IPS-18c (cell line): ENCODE data around the gene ABCC9.

Source experiments
- H3K4me3 ChIP-seq: 2 replicates; pipeline ENCODE4 v1.7.0; 2013; ENCODE audit warnings: low read depth, mild to moderate bottlenecking, low read length, moderate library complexity; ENCODE audit not compliant: insufficient read depth
- H3K9me3 ChIP-seq: one replicate; pipeline ENCODE4 v1.6.1; 2013; ENCODE audit warnings: mild to moderate bottlenecking, low read length, moderate library complexity; ENCODE audit not compliant: control insufficient read depth, insufficient read depth

The ABCC9 gene

DNA sequence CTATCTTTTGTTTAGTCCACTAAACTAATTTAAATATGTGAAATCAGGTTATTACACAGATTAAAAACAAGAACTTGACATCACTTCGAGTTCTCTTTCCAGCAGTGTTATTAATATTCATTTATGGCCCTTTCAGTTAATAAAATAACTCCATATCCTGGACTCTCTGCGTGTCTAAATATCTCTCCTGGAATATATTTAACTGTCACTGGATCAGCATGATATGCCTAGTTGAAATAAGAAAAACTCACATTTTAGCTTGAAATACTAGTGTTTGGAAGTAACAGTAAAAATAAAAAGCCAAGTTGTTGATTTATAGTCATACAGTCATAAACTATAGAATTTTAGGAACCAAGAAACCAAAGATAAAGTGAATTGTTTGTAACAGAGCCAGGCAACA, 45.6 kb downstream of the ABCC9 start:
- Histone ChIP-seq H3K9me3 (no peaks in the 10 kb centered on the region), H3K4me3 (no peak overlapping the region)

GRCh38 chr12:21894792-21895595, 46.2 kb downstream of the ABCC9 start:
- H3K9me3 ChIP-seq = no peaks in the 10 kb centered on the region
- no peak overlapping the region for H3K4me3 ChIP-seq

DNA sequence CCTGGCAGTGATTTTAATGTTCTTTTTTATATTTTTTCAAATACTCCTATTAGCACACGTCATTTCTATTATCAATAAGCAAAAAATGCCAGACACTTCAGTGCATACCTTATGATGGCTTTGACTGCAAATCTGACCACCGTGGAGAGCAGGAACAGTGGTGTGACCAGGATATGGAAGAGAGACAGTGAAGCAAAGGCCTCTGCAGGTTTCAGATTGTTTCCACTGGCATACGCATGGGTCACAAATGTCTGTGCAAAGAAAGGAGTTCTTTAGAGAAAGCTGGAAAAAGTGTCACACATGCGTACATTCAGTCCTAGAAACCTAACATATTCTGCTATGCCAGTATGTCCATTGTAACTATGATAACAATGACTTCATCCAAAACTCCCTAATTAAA, 47.3 kb downstream of the ABCC9 start:
- Histone ChIP-seq H3K4me3 (no peak overlapping the region), H3K9me3 (no peaks in the 10 kb centered on the region)

GRCh38 chr12:21892341-21892740, 48.9 kb downstream of the ABCC9 start:
- Histone ChIP-seq H3K9me3 (no peaks in the 10 kb centered on the region), H3K4me3 (no peak overlapping the region)

DNA sequence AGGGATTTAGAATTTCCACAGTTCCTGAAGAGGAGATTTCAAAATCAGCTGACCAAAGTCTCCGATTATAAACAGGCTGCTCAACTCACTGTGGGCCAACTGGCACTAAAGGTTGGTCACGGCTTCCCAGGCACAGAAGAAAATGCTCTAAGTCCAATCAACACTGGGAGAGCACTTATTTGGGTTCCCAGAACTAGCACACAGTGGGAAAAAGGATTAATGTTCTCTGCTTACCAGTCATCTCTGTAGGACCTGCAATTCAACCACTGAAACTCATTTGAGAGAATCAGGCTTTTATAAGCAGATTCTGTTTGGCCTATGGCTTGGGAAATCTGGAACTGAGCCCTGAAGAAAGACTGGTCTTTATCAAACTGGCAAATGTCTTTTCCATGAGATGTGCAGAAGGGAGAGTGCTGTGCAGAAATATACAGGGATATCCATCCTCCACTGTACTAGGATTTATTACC, 49.4 kb downstream of the ABCC9 start:
- H3K9me3 ChIP-seq = no peaks in the 10 kb centered on the region
- no peak overlapping the region for H3K4me3 ChIP-seq

- H3K4me3 ChIP-seq = no peak overlapping the region
- H3K9me3 ChIP-seq = no peaks in the 10 kb centered on the region
Observed at GRCh38 chr12:21888276-21888863, 52.9 kb downstream of the ABCC9 start.

DNA sequence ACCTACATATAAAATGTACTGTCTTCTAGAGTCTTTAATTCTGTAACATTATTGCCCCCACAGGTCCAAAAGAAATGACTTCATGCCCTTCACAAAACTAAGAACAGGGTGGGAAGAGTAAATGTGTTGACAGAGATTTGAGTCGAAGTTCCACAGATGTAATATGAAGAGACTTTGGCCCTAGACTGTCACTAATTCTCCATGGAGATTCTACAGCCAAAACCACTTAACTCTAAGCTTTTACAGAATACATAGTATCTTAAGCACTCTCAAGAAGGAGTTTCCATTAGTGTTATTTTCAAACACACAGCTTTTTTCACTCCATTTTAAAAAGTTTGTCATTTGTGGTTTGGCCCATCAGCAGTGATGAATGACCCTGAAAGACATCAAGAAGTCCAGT, 56.3 kb downstream of the ABCC9 start:
- H3K4me3 ChIP-seq = no peak overlapping the region
- no peaks in the 10 kb centered on the region for H3K9me3 ChIP-seq

DNA sequence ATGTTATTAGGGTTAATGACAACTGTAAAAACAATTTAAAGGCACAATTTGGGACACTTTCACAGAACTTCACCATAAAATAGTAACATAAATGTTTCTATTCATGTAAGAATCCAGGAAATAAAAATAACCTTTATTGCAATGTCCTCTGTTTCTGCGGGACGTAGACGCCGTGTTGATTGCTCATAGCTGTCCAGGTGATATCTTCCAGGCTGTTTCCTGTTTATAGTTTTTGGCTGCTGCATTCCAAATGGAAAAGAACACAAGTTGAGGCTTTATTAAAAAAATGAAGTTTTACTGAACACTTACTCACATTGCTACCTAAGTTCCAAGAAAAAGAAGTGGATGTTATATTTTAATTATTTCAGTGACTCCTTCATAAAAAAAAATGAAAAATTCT, 58.6 kb downstream of the ABCC9 start:
- no peak overlapping the region for H3K4me3 ChIP-seq
- H3K9me3 ChIP-seq = no peaks in the 10 kb centered on the region

DNA sequence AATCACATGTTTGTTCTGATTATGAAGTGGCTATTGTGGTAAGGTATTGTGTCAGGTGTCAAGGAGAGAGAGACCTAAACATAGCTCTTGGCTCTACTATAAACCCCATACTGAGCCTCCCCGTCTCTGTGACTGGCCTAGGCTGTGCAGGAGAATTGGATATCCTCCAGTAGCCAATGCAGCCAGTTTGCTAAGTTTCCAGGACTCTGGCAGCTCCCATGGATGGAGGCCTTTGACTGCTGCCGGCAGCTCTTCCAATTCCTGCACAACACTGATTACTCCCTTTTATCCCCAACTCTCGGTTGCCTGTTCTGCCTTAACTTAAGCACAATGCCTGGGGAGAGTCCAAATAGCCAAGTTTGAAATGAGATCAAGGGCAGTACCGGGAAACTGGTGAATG, 59.3 kb downstream of the ABCC9 start:
- H3K9me3 ChIP-seq = no peaks in the 10 kb centered on the region

DNA sequence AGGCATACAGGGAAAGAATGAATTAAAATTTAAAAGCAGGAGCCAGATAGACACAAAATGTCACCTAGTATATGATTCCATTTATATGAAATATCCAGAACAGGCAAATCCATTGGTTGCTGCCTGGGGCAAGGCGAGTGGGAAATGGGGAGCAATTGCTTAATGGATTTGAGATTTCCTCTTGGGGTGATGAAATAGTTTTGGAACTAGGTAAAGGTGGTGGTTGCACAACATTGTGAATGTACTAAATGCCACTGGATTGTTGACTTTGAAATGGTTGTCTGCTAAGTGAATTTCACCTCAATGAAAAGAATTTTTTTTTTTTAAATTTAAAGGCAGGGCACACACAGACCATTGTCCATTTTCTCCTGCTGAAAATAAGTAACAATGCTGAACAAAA, 61.9 kb downstream of the ABCC9 start:
- H3K9me3 ChIP-seq = no peaks in the 10 kb centered on the region
- no peak overlapping the region for H3K4me3 ChIP-seq

More for the DNA sequence above, 59.3 kb downstream of the ABCC9 start:
- H3K4me3 ChIP-seq = no peak overlapping the region

GRCh38 chr12:21877293-21877982, 63.8 kb downstream of the ABCC9 start:
- Histone ChIP-seq H3K4me3 (no peak overlapping the region), H3K9me3 (no peaks in the 10 kb centered on the region)

DNA sequence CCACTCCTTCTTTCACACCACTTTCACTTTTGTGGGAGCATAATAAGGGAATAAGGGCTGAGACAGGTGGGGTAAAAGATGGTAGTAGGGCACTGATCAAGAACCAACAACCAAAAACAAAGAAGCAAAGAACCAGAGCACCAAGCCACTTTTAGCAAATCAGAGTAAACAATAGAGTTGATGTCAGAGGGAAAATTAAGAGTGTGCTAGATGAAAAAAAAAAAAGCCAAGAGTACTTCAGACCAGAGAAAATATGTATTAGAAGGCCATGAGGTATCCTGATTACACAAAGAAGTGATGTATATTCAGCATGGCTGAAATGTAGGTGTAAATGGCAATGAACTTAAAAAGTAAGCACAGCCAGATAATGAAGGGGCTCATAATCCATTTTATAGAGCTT, 75.4 kb downstream of the ABCC9 start:
- H3K9me3 ChIP-seq = no peaks in the 10 kb centered on the region
- no peak overlapping the region for H3K4me3 ChIP-seq

DNA sequence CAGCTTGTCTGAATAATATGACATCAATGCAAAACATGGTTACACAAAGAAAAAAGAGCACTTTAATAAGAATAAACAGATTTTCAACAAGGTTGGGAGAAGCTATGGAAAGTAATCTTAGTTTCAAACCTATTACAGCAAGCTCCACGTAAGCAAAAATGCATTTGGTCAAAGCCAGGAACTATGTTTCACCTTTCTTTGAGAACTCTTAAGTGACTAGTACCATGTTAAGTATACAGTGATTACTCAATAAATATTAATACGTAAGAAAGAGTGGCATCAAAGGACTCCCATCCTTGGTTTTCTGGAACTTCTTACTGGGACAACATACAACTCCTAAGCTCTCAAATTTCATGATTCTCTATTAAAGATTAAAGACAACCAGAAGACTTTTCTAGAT, 80.7 kb downstream of the ABCC9 start:
- Histone ChIP-seq H3K9me3 (no peaks in the 10 kb centered on the region), H3K4me3 (no peak overlapping the region)

DNA sequence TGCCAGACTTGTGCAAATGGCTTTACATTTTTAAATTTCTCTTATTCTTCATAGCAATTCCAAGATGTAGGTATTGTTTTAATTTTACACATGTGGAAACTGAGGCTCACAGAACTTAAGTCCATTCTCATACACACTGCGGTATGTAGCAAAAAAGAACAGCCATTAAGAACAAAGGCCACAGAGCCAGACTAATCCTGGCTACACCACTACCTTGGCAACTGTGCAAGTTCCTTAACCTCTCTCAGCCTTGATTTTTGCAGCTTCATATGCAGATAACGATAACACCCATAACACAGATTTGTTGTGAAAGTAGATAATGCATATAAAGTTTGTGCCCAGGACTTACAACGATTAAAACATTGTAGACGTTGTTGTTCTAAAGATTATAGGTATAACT, 81.1 kb downstream of the ABCC9 start:
- Histone ChIP-seq H3K9me3 (no peaks in the 10 kb centered on the region), H3K4me3 (no peak overlapping the region)

DNA sequence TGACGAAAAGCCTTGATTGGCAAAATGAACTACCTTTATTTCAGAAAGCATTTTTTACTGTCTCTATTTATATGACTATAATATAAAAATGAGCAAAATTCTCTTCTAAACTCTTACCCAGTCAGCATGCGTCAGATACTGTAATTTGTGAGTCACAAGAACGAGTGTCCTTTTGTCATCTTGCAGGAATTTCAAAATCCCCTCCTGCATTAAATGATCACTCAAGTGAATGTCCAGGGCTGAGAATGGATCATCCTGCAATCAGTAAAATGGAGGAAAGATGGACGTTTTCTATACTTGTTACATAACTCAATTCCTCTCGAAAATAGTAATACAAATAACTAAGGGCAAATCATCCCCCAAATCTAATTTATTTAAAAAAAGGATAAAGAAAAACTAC, 89.0 kb downstream of the ABCC9 start:
- Histone ChIP-seq H3K9me3 (no peaks in the 10 kb centered on the region), H3K4me3 (no peak overlapping the region)

DNA sequence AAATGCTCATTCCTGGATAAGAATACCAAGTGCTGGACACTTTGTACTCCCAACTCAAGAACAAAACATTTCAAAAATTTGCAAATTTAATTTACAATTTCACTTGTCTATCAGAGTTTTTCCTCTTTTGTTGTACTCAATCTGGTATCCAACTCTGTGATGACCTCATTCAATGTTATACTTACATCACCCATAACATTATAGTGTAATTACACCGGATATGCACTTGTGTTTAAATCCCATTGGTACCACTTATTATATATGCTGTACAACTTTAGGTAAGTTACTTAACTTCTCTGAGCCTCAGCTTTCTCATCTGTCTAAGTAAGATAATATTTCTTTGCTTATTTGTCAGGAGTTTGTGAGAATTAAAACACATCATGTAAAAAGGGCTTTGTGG, 90.1 kb downstream of the ABCC9 start:
- Histone ChIP-seq H3K9me3 (no peaks in the 10 kb centered on the region), H3K4me3 (no peak overlapping the region)

DNA sequence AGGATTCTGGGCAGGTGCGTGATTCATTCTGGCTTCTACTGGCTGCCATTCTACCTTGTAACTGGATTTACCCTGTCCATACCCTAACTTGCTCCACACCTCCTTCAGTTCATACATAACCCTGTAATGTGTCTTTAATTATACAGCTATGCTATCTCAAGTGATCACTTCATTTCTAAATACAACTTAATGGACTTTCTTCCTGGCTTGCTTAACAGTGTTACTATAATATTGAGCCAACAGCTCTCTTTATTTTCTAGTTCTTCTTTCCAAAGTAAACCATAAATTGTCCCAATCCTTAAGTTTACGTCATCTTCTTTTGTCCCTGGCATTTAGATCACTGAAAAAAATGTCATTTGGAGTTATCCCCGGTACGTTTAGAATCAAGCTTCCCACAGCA, 90.8 kb downstream of the ABCC9 start:
- Histone ChIP-seq H3K9me3 (no peaks in the 10 kb centered on the region), H3K4me3 (no peak overlapping the region)

GRCh38 chr12:21849878-21850277, 91.3 kb downstream of the ABCC9 start:
- Histone ChIP-seq H3K4me3 (no peak overlapping the region), H3K9me3 (no peaks in the 10 kb centered on the region)
